OCI-LY1 (cell line): ENCODE results near the gene NDC1.
A peak's percentile ranks its signal among the peaks of the same experiment; 100 is the strongest.

Experiments used
- H2AFZ ChIP-seq: fragments of 200-600 bp; sonication (generic), shearing (Covaris generic); 2 replicates; pipeline ENCODE4 v1.6.0; 2014; ENCODE audit warnings: antibody characterized with exemption, mild to moderate bottlenecking, low read length
- H3F3A ChIP-seq: fragments of 200-600 bp; sonication (generic), shearing (Covaris generic); 2 replicates; pipeline ENCODE4 v1.6.0; 2014; ENCODE audit warnings: mild to moderate bottlenecking, antibody characterized with exemption, low read length, moderate library complexity; ENCODE audit not compliant: insufficient read depth
- H3K27ac ChIP-seq: fragments of 200-600 bp; sonication (generic); 2 replicates; pipeline ENCODE4 v1.5.1; 2014; ENCODE audit warnings: low read length, mixed run types, mild to moderate bottlenecking, low read depth; ENCODE audit not compliant: poor library complexity, severe bottlenecking
- H3K27me3 ChIP-seq: fragments of 200-600 bp; sonication (generic); 2 replicates; pipeline ENCODE4 v1.6.0; 2014; ENCODE audit warnings: antibody characterized with exemption, mild to moderate bottlenecking, low read length, moderate library complexity; ENCODE audit not compliant: insufficient read depth
- H3K36me3 ChIP-seq: fragments of 200-600 bp; sonication (generic); 2 replicates; pipeline ENCODE4 v1.6.1; 2014; ENCODE audit warnings: mild to moderate bottlenecking, antibody characterized with exemption, low read length, moderate library complexity, mixed read lengths; ENCODE audit not compliant: insufficient read depth
- H3K4me1 ChIP-seq: fragments of 200-600 bp; sonication (generic); 2 replicates; pipeline ENCODE4 v1.5.1; 2014; ENCODE audit warnings: mild to moderate bottlenecking, low read length, moderate library complexity; ENCODE audit not compliant: insufficient read depth, severe bottlenecking
- H3K4me2 ChIP-seq: fragments of 200-600 bp; sonication (generic), shearing (Covaris generic); 2 replicates; pipeline ENCODE4 v1.6.1; 2014; ENCODE audit warnings: low read length
- H3K4me3 ChIP-seq: fragments of 200-600 bp; sonication (generic); 2 replicates; pipeline ENCODE4 v1.5.1; 2014; ENCODE audit warnings: low read length, low read depth, mild to moderate bottlenecking, mixed read lengths; ENCODE audit not compliant: poor library complexity, severe bottlenecking
- H3K79me2 ChIP-seq: fragments of 200-600 bp; shearing (Covaris generic); 2 replicates; pipeline ENCODE4 v1.6.1; 2016; ENCODE audit warnings: mixed run types, low read length, mixed read lengths; ENCODE audit not compliant: insufficient read depth
- H3K9ac ChIP-seq: fragments of 200-600 bp; sonication (generic), shearing (Covaris generic); 2 replicates; pipeline ENCODE4 v1.6.1; 2014; ENCODE audit warnings: mild to moderate bottlenecking, low read length, mixed read lengths
- H3K9me2 ChIP-seq: fragments of 200-600 bp; sonication (generic), shearing (Covaris generic); 2 replicates; pipeline ENCODE4 v1.6.1; 2014; ENCODE audit warnings: low read depth, mild to moderate bottlenecking, low read length, mixed read lengths
- H3K9me3 ChIP-seq: fragments of 200-600 bp; shearing (Covaris generic); 2 replicates; pipeline ENCODE4 v1.6.1; 2014; ENCODE audit warnings: low read length, mixed read lengths
- H4K20me1 ChIP-seq: fragments of 200-600 bp; sonication (generic), shearing (Covaris generic); 2 replicates; pipeline ENCODE4 v1.6.0; 2016; ENCODE audit warnings: mild to moderate bottlenecking, low read length; ENCODE audit not compliant: insufficient read depth
- EZH2 ChIP-seq: fragments of 200-600 bp; sonication (generic), shearing (Covaris generic); IDR thresholded peaks from 2 replicates; pipeline ENCODE4 v1.8.0; 2017; ENCODE audit warnings: borderline replicate concordance, mixed run types, mild to moderate bottlenecking, antibody characterized with exemption, low read length, moderate library complexity, mixed read lengths
- TF ChIP-seq, protein P1 (sequence below): fragments of 200-600 bp; sonication (generic), shearing (Covaris generic); IDR thresholded peaks from 2 replicates; pipeline ENCODE4 v1.5.1; 2017; ENCODE audit warnings: mild to moderate bottlenecking, antibody characterized with exemption, low read length, moderate library complexity, mixed read lengths

Gene NDC1

DNA sequence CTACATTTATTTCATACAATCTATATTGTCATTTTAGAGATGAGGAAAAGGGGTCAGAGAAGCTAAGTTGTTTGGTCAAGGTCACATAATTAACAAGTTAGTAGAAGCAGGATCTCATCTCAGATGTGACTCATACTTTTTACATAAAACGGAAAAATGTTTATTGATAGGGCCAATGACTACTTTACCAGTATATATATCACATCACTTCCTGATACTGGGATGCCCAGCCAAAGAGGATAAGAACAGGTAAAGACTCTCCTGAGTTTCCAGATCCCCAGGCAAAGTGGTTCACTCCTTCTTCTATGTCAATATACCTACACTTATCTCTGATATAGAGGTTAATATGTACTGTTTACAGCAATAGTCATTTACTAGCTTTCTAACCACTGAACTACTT is 30.5 kb upstream of the NDC1 start:
- no peak overlapping the region for H3K9ac ChIP-seq
- H4K20me1 ChIP-seq: no peaks in the 10 kb centered on the region
- H3K27ac ChIP-seq: peak overlapping the region; percentile 20
- no peaks in the 10 kb centered on the region for H3K9me3 ChIP-seq
- H3K4me1 ChIP-seq: peaks cover 14% of the 10 kb centered on the region
- no peaks in the 10 kb centered on the region for H3K27me3 ChIP-seq
- no peaks in the 10 kb centered on the region for H3K9me2 ChIP-seq
- H3F3A ChIP-seq: no peaks in the 10 kb centered on the region
- H3K36me3 ChIP-seq: peaks cover 43% of the 10 kb centered on the region
- no peak overlapping the region for H3K4me2 ChIP-seq
- no peak overlapping the region for H2AFZ ChIP-seq
- no peak overlapping the region for H3K4me3 ChIP-seq
- H3K79me2 ChIP-seq: no peaks in the 10 kb centered on the region
- TF ChIP-seq, protein P1, sequence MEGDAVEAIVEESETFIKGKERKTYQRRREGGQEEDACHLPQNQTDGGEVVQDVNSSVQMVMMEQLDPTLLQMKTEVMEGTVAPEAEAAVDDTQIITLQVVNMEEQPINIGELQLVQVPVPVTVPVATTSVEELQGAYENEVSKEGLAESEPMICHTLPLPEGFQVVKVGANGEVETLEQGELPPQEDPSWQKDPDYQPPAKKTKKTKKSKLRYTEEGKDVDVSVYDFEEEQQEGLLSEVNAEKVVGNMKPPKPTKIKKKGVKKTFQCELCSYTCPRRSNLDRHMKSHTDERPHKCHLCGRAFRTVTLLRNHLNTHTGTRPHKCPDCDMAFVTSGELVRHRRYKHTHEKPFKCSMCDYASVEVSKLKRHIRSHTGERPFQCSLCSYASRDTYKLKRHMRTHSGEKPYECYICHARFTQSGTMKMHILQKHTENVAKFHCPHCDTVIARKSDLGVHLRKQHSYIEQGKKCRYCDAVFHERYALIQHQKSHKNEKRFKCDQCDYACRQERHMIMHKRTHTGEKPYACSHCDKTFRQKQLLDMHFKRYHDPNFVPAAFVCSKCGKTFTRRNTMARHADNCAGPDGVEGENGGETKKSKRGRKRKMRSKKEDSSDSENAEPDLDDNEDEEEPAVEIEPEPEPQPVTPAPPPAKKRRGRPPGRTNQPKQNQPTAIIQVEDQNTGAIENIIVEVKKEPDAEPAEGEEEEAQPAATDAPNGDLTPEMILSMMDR: no peak
- no peak for TF ChIP-seq EZH2

DNA sequence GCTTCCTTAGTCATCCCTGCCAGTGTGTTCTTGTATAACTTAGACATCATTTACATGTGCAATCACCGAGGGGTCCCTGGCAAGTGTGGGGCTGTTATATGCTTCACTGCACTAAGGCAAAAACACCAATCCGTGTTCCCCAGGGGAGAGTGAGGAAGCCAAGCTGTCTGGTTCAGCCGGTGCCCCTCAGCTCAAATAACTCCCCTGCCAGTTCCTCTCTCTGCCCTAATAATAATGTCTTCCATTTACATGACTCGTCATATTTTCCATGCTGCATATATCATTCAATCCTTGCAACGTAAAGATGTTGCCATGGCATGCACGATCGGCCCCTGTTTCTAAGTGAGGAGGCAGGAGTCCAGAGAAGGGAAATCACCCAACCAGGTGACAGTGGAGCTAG is 24.4 kb upstream of the NDC1 start:
- H3K27ac ChIP-seq: peak overlapping the region; percentile 74
- H3K9me2 ChIP-seq: no peaks in the 10 kb centered on the region
- no peak overlapping the region for H2AFZ ChIP-seq
- no peaks in the 10 kb centered on the region for H3K9me3 ChIP-seq
- no peak for TF ChIP-seq EZH2
- TF ChIP-seq, protein P1: no peak
- peak overlapping the region; percentile 29; the same call in 1 of the 2 replicates for H3K4me2 ChIP-seq
- peaks cover 28% of the 10 kb centered on the region; the same call in 1 of the 2 replicates for H3K36me3 ChIP-seq
- H3K4me1 ChIP-seq: peaks cover 24% of the 10 kb centered on the region
- no peaks in the 10 kb centered on the region for H3K27me3 ChIP-seq
- H3K4me3 ChIP-seq: peak overlapping the region; percentile 2
- H3F3A ChIP-seq: no peaks in the 10 kb centered on the region
- peak overlapping the region; percentile 7; the same call in 1 of the 2 replicates for H3K9ac ChIP-seq
- no peaks in the 10 kb centered on the region for H3K79me2 ChIP-seq
- no peaks in the 10 kb centered on the region for H4K20me1 ChIP-seq

DNA sequence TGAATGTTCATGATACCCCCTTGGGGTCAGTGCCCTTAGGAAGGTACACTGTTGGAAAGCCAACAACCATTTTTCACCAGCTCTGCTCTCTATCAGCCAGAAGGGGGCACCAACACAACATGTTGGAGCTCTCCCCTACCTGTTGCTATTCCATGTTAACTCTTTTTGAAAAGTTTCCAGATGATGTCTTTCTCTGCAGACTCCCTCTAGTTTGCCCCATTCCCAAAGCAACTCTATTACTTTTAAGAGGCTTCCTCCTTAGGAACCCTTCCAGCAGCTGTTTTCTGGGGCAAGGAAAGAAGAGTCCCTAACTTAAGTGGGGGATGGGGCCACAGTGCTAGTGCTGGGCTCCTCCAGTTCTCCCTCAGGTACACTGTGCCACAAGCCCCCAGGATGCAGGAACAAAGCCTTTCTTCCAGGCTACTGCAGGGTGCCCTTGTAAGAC is 22.9 kb upstream of the NDC1 start:
- Histone ChIP-seq H3K9ac (no peak overlapping the region), H3K4me1 (peaks cover 24% of the 10 kb centered on the region), H3K9me3 (no peaks in the 10 kb centered on the region), H3K4me3 (no peak overlapping the region), H3K4me2 (no peak overlapping the region), H3K36me3 (peaks cover 29% of the 10 kb centered on the region; the same call in 1 of the 2 replicates), H3F3A (no peaks in the 10 kb centered on the region), H4K20me1 (no peaks in the 10 kb centered on the region), H3K27me3 (no peaks in the 10 kb centered on the region), H3K9me2 (no peaks in the 10 kb centered on the region), H3K79me2 (no peaks in the 10 kb centered on the region), H3K27ac (peak overlapping the region; percentile 56), H2AFZ (no peak overlapping the region)
- TF ChIP-seq, protein P1: peak; percentile 97
- TF ChIP-seq EZH2: no peak
